Parathyroid adenoma (tissue), 2 donors: ENCODE data around the gene SYT12.

Experiments used
- H2AFZ ChIP-seq: fragments of 300-600 bp; sonication (generic); one replicate; pipeline ENCODE4 v1.7.0; 2017; ENCODE audit warnings: antibody characterized with exemption, mild to moderate bottlenecking
- H3K27ac ChIP-seq: fragments of 300-600 bp; sonication (generic); one replicate; pipeline ENCODE4 v1.7.0; 2017
- H3K27me3 ChIP-seq: fragments of 300-600 bp; sonication (generic); one replicate; pipeline ENCODE4 v1.7.0; 2017; ENCODE audit warnings: low read length; ENCODE audit not compliant: control insufficient read depth, insufficient read depth
- H3K36me3 ChIP-seq: fragments of 300-600 bp; sonication (generic); one replicate; pipeline ENCODE4 v1.7.0; 2017; ENCODE audit warnings: low read length; ENCODE audit not compliant: control insufficient read depth, insufficient read depth
- H3K4me1 ChIP-seq: fragments of 300-600 bp; sonication (generic); one replicate; pipeline ENCODE4 v1.7.0; 2017; ENCODE audit warnings: control low read depth
- H3K4me2 ChIP-seq: fragments of 300-600 bp; sonication (generic); one replicate; pipeline ENCODE4 v1.7.0; 2017; ENCODE audit warnings: low read length
- H3K4me3 ChIP-seq: fragments of 300-600 bp; sonication (generic); one replicate; pipeline ENCODE4 v1.7.0; 2017; ENCODE audit warnings: low read depth, low read length
- H3K79me2 ChIP-seq: fragments of 300-600 bp; sonication (generic); one replicate; pipeline ENCODE4 v1.7.0; 2017; ENCODE audit warnings: control low read depth
- H3K9ac ChIP-seq: fragments of 300-600 bp; sonication (generic); one replicate; pipeline ENCODE4 v1.7.0; 2017; ENCODE audit warnings: mild to moderate bottlenecking
- H3K9me3 ChIP-seq: fragments of 300-600 bp; sonication (generic); one replicate; pipeline ENCODE4 v1.7.0; 2017; ENCODE audit warnings: low read length; ENCODE audit not compliant: control insufficient read depth
- TF ChIP-seq, protein P1 (sequence below): fragments of 300-600 bp; sonication (generic); IDR thresholded peaks from one replicate; pipeline ENCODE4 v1.7.0; 2017; ENCODE audit warnings: antibody characterized with exemption, mild to moderate bottlenecking
- donor health status: primary hyperparathyroidism.

The SYT12 gene

DNA sequence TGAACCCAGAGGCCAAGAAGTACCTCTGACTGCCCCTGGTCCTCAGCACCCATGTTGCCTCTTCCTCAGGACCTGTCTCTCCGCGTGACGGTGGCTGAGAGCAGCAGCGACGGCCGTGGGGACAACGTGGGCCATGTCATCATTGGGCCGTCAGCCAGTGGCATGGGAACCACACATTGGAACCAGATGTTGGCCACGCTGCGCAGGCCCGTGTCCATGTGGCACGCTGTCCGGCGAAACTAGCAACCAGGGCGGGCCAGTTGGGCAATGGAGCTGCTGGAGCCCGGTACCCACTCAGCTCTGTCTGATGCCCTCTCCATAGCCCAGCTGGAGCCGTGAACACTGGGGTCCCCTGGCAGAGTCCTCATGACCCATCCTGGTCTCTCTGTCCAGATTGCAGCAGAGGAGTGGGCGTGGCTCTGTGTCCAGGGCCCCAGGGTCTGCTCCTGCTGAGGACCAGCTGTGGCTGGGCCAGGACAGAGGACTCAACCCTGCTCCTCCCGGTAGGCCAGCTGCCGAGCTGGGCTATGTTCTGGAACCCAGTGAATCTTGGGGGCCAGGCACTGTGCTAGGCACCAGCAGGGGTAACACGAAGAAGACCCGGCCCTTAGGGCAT is 25.7 kb downstream of the SYT12 start:
- TF ChIP-seq, protein P1, sequence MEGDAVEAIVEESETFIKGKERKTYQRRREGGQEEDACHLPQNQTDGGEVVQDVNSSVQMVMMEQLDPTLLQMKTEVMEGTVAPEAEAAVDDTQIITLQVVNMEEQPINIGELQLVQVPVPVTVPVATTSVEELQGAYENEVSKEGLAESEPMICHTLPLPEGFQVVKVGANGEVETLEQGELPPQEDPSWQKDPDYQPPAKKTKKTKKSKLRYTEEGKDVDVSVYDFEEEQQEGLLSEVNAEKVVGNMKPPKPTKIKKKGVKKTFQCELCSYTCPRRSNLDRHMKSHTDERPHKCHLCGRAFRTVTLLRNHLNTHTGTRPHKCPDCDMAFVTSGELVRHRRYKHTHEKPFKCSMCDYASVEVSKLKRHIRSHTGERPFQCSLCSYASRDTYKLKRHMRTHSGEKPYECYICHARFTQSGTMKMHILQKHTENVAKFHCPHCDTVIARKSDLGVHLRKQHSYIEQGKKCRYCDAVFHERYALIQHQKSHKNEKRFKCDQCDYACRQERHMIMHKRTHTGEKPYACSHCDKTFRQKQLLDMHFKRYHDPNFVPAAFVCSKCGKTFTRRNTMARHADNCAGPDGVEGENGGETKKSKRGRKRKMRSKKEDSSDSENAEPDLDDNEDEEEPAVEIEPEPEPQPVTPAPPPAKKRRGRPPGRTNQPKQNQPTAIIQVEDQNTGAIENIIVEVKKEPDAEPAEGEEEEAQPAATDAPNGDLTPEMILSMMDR, result no peak
- Histone ChIP-seq H3K9ac (no peak overlapping the region), H3K4me3 (no peak overlapping the region), H3K27me3 (no peaks in the 10 kb centered on the region), H3K27ac (no peak overlapping the region), H3K4me2 (no peak overlapping the region), H3K79me2 (no peaks in the 10 kb centered on the region), H3K4me1 (peaks cover 2% of the 10 kb centered on the region), H2AFZ (no peak overlapping the region), H3K36me3 (no peaks in the 10 kb centered on the region), H3K9me3 (no peaks in the 10 kb centered on the region)

GRCh38 chr11:67050139-67050538 is 27.2 kb downstream of the SYT12 start:
- H3K9ac ChIP-seq, result no peak overlapping the region
- H3K27me3 ChIP-seq, result no peaks in the 10 kb centered on the region
- peaks cover 10% of the 10 kb centered on the region for H3K4me1 ChIP-seq
- no peaks in the 10 kb centered on the region for H3K9me3 ChIP-seq
- H3K79me2 ChIP-seq, result no peaks in the 10 kb centered on the region
- H3K4me2 ChIP-seq, result no peak overlapping the region
- H3K4me3 ChIP-seq, result no peak overlapping the region
- peak overlapping the region; percentile 15 for H3K27ac ChIP-seq
- no peaks in the 10 kb centered on the region for H3K36me3 ChIP-seq
- H2AFZ ChIP-seq, result no peak overlapping the region
- TF ChIP-seq, protein P1, result peak; percentile 17

- peaks cover 16% of the 10 kb centered on the region for H3K4me1 ChIP-seq
- no peak overlapping the region for H3K9ac ChIP-seq
- no peak overlapping the region for H3K4me3 ChIP-seq
- no peaks in the 10 kb centered on the region for H3K36me3 ChIP-seq
- no peaks in the 10 kb centered on the region for H3K27me3 ChIP-seq
- TF ChIP-seq, protein P1, result no peak
- H3K27ac ChIP-seq, result no peak overlapping the region
- no peaks in the 10 kb centered on the region for H3K9me3 ChIP-seq
- H2AFZ ChIP-seq, result no peak overlapping the region
- H3K4me2 ChIP-seq, result no peak overlapping the region
- H3K79me2 ChIP-seq, result no peaks in the 10 kb centered on the region
Observed at GRCh38 chr11:67051180-67051893, 28.4 kb downstream of the SYT12 start.

GRCh38 chr11:67051945-67052488 is 29.1 kb downstream of the SYT12 start:
- Histone ChIP-seq H3K9me3 (no peaks in the 10 kb centered on the region), H3K9ac (no peak overlapping the region), H3K79me2 (no peaks in the 10 kb centered on the region), H3K27me3 (no peaks in the 10 kb centered on the region), H3K4me2 (no peak overlapping the region), H3K27ac (peak overlapping the region; percentile 24), H2AFZ (no peak overlapping the region), H3K36me3 (no peaks in the 10 kb centered on the region), H3K4me1 (peaks cover 17% of the 10 kb centered on the region), H3K4me3 (no peak overlapping the region)
- TF ChIP-seq, protein P1, result no peak
